OCI-LY7 (cell line): ENCODE measurements around the gene HABP4. TPM values are rescaled to one million over a fixed set of nuclear protein-coding genes. Genes with fewer than 3 reads are reported as not detected.

Experiments
- BruUV-seq: library from RNA; stranded (reverse); fragments of 400-500 nt; replicated peaks from 2 replicates; lab custom pipeline; 2021; lab: Mats Ljungman, UMichigan
- CTCF ChIA-PET: fragments of 300-600 bp; sonication (Branson Sonifier 250); formaldehyde crosslinking; loops from one replicate; lab custom pipeline; 2022; ENCODE audit warnings: antibody characterized with exemption; ENCODE audit not compliant: unreplicated experiment; lab: Charles Lee
- POLR2A ChIA-PET: fragments of 300-600 bp; sonication (Branson Sonifier 250); formaldehyde crosslinking; loops from one replicate; lab custom pipeline; 2022; ENCODE audit warnings: antibody characterized with exemption; lab: Charles Lee
- DNase-seq: peaks from one replicate; pipeline ENCODE4 v3.0.0-alpha.2; 2015; ENCODE audit warnings: low spot score
- H2AFZ ChIP-seq: fragments of 200-600 bp; sonication (generic), shearing (Covaris generic); 2 replicates; pipeline ENCODE4 v1.6.1; 2014; ENCODE audit warnings: mild to moderate bottlenecking, antibody characterized with exemption, low read length, moderate library complexity
- H3K27ac ChIP-seq: fragments of 200-600 bp; sonication (generic); 2 replicates; pipeline ENCODE4 v1.5.1; 2014; ENCODE audit warnings: mixed run types, low read depth, mild to moderate bottlenecking, moderate library complexity, low read length, inconsistent platforms; ENCODE audit not compliant: poor library complexity, severe bottlenecking
- H3K36me3 ChIP-seq: fragments of 200-600 bp; sonication (generic); 2 replicates; pipeline ENCODE4 v1.6.1; 2014; ENCODE audit warnings: mild to moderate bottlenecking, antibody characterized with exemption, low read length, moderate library complexity, mixed read lengths; ENCODE audit not compliant: insufficient read depth
- H3K4me1 ChIP-seq: fragments of 200-600 bp; sonication (generic); 2 replicates; pipeline ENCODE4 v1.5.1; 2014; ENCODE audit warnings: mild to moderate bottlenecking, low read length; ENCODE audit not compliant: insufficient read depth, poor library complexity, severe bottlenecking
- H3K4me2 ChIP-seq: fragments of 200-600 bp; sonication (generic); 2 replicates; pipeline ENCODE4 v1.6.1; 2014; ENCODE audit warnings: mild to moderate bottlenecking, low read length
- H3K4me3 ChIP-seq: fragments of 200-600 bp; sonication (generic); 2 replicates; pipeline ENCODE4 v1.5.1; 2014; ENCODE audit warnings: mild to moderate bottlenecking, low read depth, low read length; ENCODE audit not compliant: poor library complexity, severe bottlenecking
- H3K79me2 ChIP-seq: fragments of 200-600 bp; sonication (generic); 2 replicates; pipeline ENCODE4 v1.6.1; 2016; ENCODE audit warnings: low read depth, mild to moderate bottlenecking, low read length, moderate library complexity, mixed read lengths; ENCODE audit not compliant: insufficient read depth
- H3K9me2 ChIP-seq: fragments of 200-600 bp; sonication (generic); 2 replicates; pipeline ENCODE4 v1.6.1; 2016; ENCODE audit warnings: mild to moderate bottlenecking, low read length, mixed read lengths; ENCODE audit not compliant: insufficient read depth
- H3K9me3 ChIP-seq: fragments of 200-600 bp; sonication (generic); 2 replicates; pipeline ENCODE4 v1.6.1; 2014; ENCODE audit warnings: mild to moderate bottlenecking, mixed run types, low read length, mixed read lengths
- H4K20me1 ChIP-seq: fragments of 200-600 bp; sonication (generic); 2 replicates; pipeline ENCODE4 v1.6.1; 2014; ENCODE audit warnings: mild to moderate bottlenecking, antibody characterized with exemption, low read length, moderate library complexity, mixed read lengths; ENCODE audit not compliant: insufficient read depth
- EZH2phosphoT487 ChIP-seq: fragments of 200-600 bp; sonication (generic); IDR thresholded peaks from 2 replicates; pipeline ENCODE4 v1.6.1; 2018; ENCODE audit warnings: low read depth, borderline replicate concordance, mild to moderate bottlenecking, mixed run types, antibody characterized with exemption, low read length, moderate library complexity, mixed read lengths
- intact Hi-C: fragments of 100-400 bp; cut with micrococcal nuclease; formaldehyde crosslinking; loops from one replicate; pipeline ENCODE4 v1.10.0; 2022; ENCODE audit not compliant: unreplicated experiment
- total RNA-seq, 2 experiments: library from RNA; depleted of rRNA in 1 of 2; stranded (reverse); fragments of >200 nt in 1 of 2; shearing (Covaris generic) in 1 of 2; gene quantifications; 2 replicates each; pipeline ENCODE4 v1.2.3, GENCODE V29; 2014 to 2022
- TF ChIP-seq, protein P1 (sequence below): fragments of 200-600 bp; sonication (generic); conservative IDR thresholded peaks from 2 replicates; pipeline ENCODE4 v1.5.1; 2014; ENCODE audit warnings: mild to moderate bottlenecking, antibody characterized with exemption, low read length, moderate library complexity, mixed read lengths

Gene HABP4
- total RNA-seq, 2 experiments from 2014 or later: 6.0 to 11.0 TPM

DNA sequence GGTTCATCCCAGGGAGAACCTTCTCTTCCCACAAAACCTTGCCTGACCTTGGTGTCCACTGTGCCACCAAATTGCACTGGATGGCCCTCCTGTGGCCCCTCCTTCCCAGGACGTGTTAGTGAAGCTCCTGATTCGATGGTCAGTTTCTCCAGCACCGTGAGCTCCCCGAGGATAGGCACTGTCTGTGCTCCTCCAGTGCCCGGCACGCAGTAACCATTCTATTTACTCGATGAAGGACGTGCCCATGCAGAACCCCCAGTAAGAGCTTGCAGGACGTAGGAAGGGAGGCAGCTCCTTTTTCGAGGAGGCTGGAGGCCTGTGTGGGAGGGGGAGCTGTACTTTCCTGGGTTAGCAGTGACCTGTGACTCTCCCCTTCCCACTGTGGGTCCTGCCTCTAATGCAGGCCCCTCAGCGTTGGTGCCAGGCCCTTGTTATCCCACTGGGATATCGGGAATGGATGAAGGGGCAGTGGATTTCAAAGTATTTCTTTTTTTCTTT is 39.6 kb downstream of the HABP4 start:
- TF ChIP-seq EZH2phosphoT487: no peak
- TF ChIP-seq, protein P1, sequence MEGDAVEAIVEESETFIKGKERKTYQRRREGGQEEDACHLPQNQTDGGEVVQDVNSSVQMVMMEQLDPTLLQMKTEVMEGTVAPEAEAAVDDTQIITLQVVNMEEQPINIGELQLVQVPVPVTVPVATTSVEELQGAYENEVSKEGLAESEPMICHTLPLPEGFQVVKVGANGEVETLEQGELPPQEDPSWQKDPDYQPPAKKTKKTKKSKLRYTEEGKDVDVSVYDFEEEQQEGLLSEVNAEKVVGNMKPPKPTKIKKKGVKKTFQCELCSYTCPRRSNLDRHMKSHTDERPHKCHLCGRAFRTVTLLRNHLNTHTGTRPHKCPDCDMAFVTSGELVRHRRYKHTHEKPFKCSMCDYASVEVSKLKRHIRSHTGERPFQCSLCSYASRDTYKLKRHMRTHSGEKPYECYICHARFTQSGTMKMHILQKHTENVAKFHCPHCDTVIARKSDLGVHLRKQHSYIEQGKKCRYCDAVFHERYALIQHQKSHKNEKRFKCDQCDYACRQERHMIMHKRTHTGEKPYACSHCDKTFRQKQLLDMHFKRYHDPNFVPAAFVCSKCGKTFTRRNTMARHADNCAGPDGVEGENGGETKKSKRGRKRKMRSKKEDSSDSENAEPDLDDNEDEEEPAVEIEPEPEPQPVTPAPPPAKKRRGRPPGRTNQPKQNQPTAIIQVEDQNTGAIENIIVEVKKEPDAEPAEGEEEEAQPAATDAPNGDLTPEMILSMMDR: no peak
- Histone ChIP-seq H3K4me2 (no peak overlapping the region), H3K4me1 (peaks cover 24% of the 10 kb centered on the region), H3K79me2 (no peaks in the 10 kb centered on the region), H3K36me3 (peaks cover 3% of the 10 kb centered on the region; the same call in 1 of the 2 replicates), H3K27ac (no peak overlapping the region), H3K9me2 (no peaks in the 10 kb centered on the region), H3K9me3 (no peaks in the 10 kb centered on the region), H4K20me1 (no peaks in the 10 kb centered on the region), H2AFZ (no peak overlapping the region), H3K4me3 (no peak overlapping the region)
- ChIA-PET POLR2A (interaction anchor here (0.6 kb wide), 2 partner anchors 16 to 90 kb away, joined by 3 to 5 read pairs; no protein-coding TSS in a partner anchor), CTCF (interaction anchor here (0.5 kb wide), 1 partner anchor 118 kb away, joined by 3 read pairs; no protein-coding TSS in a partner anchor)
- no peak for DNase-seq
- intact Hi-C loops: no loop called here
- BruUV-seq: no TSS peak

DNA sequence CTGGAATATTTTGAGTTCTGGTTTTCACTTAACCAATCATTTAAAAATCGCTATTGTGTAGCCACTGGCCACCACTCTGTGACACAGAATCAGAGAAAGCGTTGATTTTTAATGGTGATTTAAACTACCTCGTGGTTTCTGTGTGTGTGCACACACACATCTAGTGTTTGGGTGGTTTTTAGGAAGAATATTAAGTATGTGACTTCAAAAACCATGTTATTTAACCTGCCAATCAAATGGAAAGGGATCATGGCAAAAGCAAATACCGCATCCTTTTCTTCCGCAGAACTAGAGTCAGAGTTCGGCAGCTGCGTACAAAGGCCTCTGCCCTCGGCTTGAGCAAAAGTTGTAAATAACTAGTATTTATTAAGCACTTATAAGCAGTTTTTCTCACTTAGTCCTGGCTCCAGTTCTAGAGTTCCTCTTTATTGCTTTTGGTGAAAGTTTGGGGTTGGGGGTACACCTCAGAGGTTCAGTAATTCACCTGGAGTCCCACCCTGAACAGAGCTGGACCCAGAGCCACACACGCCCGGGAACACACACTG is 40.6 kb downstream of the HABP4 start:
- H3K9me2 ChIP-seq: no peaks in the 10 kb centered on the region
- TF ChIP-seq, protein P1: no peak
- TF ChIP-seq EZH2phosphoT487: no peak
- H3K79me2 ChIP-seq: no peaks in the 10 kb centered on the region
- no TSS peak for BruUV-seq
- ChIA-PET CTCF (no interaction called here), POLR2A (no interaction called here)
- no peak overlapping the region for H3K4me3 ChIP-seq
- no peak for DNase-seq
- peaks cover 3% of the 10 kb centered on the region; the same call in 1 of the 2 replicates for H3K36me3 ChIP-seq
- H3K4me1 ChIP-seq: peaks cover 13% of the 10 kb centered on the region
- H4K20me1 ChIP-seq: no peaks in the 10 kb centered on the region
- no peaks in the 10 kb centered on the region for H3K9me3 ChIP-seq
- intact Hi-C loops: no loop called here
- no peak overlapping the region for H3K4me2 ChIP-seq
- H3K27ac ChIP-seq: no peak overlapping the region
- H2AFZ ChIP-seq: no peak overlapping the region

DNA sequence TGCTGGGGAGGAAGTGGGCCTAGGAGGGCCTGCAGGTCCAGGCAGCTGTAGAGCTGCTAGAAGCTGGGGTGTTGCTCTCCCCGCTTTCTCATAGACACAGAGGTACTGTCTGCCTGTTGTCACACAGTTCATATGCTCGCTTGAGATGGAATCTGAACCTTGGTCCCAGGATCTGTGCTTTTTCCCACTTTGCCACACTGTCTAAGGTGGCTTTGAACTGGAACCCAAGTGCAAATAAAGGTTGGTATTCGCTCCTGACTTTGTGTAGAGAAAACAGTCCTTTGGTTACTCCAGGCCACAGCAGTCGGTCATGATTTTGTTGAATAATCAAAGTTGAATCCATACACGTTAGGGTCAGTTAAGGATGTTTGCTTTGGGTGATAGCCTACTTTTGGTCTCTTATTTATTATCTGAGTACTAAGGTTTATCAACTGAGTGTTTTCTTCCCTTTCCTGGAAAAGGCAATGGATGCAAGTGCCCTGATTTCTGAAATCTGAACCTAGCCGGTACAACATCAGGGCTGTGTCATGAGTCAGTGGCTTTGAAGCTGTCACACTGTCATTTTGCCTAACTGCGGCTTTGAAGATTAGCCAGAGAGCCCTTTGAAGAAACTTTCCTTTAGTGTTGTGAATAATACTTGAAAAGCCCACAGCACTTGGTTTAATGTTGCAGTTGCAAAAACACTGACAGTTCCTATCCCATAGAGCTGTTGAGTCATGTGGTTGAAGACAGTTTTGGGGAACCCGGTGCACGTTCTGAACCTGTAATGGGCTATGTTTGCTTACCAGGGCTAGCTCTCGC is 41.3 kb downstream of the HABP4 start:
- TF ChIP-seq, protein P1: no peak
- no peak for TF ChIP-seq EZH2phosphoT487

More for the DNA sequence above, 41.3 kb downstream of the HABP4 start:
- DNase-seq: no peak
- ChIA-PET CTCF (no interaction called here), POLR2A (no interaction called here)
- Histone ChIP-seq H3K4me1 (peaks cover 9% of the 10 kb centered on the region), H3K36me3 (peaks cover 2% of the 10 kb centered on the region; the same call in 1 of the 2 replicates), H3K79me2 (no peaks in the 10 kb centered on the region), H3K4me3 (no peak overlapping the region), H3K27ac (no peak overlapping the region), H4K20me1 (no peaks in the 10 kb centered on the region), H3K4me2 (no peak overlapping the region), H3K9me2 (no peaks in the 10 kb centered on the region), H3K9me3 (no peaks in the 10 kb centered on the region), H2AFZ (no peak overlapping the region)
- BruUV-seq: no TSS peak
- intact Hi-C loops: no loop called here
